Daoy (cell line): Measurements from ENCODE around the gene ANKS1B. TPM values are rescaled to one million over a fixed set of nuclear protein-coding genes. Genes with fewer than 3 reads are reported as not detected.
A peak's percentile ranks its signal among the peaks of the same experiment; 100 is the strongest.

Experiments used
- DNase-seq: peaks from one replicate; pipeline ENCODE4 v3.0.0-alpha.2; 2015; ENCODE audit warnings: low read depth
- total RNA-seq: library from RNA; depleted of rRNA; stranded (reverse); fragments of >200 nt; shearing (Covaris generic); gene quantifications from 2 replicates; pipeline ENCODE4 v1.2.3, GENCODE V29; 2014

ANKS1B gene
- total RNA-seq, 1 experiment from 2014 or later, result 36.8 TPM

GRCh38 chr12:98882526-98882925, 1102.2 kb downstream of the ANKS1B start:
- DNase-seq, result no peak

DNA sequence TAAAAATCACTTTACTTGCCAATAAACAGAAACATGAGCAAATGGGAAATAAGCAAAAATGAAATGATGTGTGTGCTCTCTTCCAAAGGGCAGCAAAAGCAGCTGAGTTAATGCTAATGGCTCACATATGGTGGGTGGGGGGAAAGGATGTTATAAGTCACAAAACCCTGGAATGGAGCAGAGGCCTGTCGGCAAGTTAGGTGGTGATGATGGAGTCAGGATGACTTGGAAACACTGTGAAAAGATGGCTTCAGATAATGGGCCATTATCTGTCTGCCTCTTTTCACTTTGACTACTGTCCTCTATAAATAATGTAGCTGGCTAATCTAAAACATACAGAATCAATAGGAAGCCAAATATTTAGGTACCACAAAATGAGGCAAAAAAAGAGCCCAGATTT, 1111.0 kb downstream of the ANKS1B start:
- no peak for DNase-seq

DNA sequence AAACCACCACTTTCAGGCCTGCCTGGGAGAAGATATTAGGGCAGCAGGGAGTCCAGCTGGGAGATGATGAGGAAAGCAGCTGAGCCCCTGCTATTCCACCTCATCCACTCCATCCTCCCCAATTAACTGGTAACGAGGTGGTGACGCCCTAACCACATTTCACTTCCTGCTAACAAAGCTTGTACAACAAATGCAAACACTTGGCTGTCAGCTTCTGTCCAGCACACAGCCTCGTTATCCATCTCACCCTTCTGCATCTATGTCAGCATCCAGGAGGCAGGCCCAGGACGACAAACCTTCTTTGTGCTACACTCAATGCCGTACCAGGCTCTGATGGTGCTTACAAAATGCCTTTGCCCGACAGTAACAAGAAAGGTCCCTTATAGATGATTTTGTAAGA, 1114.2 kb downstream of the ANKS1B start:
- peak; percentile 75 for DNase-seq

GRCh38 chr12:98869886-98870503, 1114.7 kb downstream of the ANKS1B start:
- DNase-seq, result no peak

DNA sequence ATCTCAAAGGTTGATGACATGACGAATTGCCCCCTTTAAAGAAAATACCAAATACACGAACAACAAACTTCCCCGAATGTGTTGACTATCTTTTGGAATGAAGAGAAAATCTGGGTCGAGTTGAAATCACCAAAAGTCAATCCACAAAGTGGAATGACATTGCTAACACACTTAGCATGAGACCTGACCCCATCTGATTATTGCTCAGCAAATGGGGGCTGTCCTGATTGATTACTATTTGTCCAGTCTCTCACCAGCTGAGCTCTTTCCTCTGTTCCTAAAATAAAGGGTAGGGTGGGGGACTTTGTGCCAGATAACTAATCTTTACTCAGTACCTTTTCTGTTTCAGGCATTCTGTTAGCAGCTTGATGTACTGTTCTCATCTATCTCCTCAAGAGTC, 1116.2 kb downstream of the ANKS1B start:
- no peak for DNase-seq

GRCh38 chr12:98868076-98868475, 1116.7 kb downstream of the ANKS1B start:
- no peak for DNase-seq

- no peak for DNase-seq
These were observed 1120.4 kb downstream of the ANKS1B start for GRCh38 chr12:98864363-98864762.

GRCh38 chr12:98863167-98863566, 1121.6 kb downstream of the ANKS1B start:
- no peak for DNase-seq

DNA sequence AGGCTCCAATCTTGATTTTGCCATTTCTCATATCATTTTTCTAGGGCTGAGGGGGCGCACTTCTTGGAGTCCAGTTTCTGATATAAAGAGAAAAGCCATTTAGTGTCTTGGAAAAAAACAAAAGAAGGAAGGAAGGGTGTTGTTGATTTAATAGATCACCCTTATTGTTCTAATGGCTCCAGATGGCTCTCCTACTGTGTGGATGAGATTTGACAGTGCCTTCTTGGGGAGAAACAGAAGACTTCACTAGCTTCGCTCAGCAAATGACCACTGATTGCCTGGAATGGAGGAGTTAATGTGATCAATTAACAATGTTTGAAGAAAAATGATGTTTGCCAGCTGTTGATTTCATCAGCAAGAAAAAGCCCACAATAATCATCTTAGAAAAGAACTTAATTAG, 1123.5 kb downstream of the ANKS1B start:
- DNase-seq, result no peak

GRCh38 chr12:98856897-98857540, 1127.7 kb downstream of the ANKS1B start:
- peak; percentile 93 for DNase-seq

GRCh38 chr12:98852181-98852580, 1132.6 kb downstream of the ANKS1B start:
- DNase-seq, result no peak

DNA sequence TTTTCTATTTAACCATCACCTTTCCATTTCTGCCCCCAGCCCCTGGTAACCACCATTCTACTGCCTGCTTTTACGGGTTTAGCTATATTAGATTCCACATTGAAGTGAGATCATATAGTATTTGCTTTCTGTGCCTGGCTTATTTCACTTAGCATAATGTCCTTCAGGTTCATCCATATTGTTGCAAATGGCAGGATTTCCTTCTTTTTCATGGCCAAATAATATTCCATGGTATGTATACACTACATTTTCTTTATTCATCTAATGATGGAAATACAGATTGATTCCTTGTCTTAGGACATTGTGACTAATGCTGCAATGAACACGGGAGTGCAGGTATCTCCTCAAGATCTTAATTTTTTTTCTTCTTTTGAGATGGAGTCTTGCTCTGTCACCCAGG, 1137.5 kb downstream of the ANKS1B start:
- no peak for DNase-seq

GRCh38 chr12:98845957-98846356, 1138.8 kb downstream of the ANKS1B start:
- DNase-seq, result peak; percentile 34

GRCh38 chr12:98840325-98840724, 1144.4 kb downstream of the ANKS1B start:
- no peak for DNase-seq

DNA sequence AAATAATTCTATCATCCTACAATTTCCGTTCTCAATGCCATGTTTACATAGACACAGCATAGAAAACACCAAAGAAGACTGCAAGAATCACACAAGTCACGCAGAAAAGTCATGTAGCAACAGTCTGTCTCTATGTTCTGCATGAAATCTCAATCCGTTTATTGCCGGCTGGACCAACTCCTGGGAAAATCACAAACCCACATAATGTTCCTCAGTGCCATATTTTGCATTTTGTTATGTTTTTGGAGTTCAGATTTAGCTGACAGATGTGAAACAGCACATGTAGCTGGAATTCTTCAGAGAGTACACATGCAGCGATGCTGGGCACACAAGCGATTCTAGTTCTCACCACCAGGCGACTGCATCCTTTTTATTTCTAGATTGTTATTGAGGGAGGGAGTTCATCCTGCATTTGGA, 1146.5 kb downstream of the ANKS1B start:
- DNase-seq, result peak; percentile 68

- DNase-seq, result peak; percentile 93
These were observed 1147.5 kb downstream of the ANKS1B start for GRCh38 chr12:98837134-98837752.

- no peak for DNase-seq
These were observed 1154.1 kb downstream of the ANKS1B start for GRCh38 chr12:98830657-98831056.

GRCh38 chr12:98828802-98829600, 1155.7 kb downstream of the ANKS1B start:
- DNase-seq, result peak; percentile 62

GRCh38 chr12:98823012-98823411, 1161.7 kb downstream of the ANKS1B start:
- no peak for DNase-seq

DNA sequence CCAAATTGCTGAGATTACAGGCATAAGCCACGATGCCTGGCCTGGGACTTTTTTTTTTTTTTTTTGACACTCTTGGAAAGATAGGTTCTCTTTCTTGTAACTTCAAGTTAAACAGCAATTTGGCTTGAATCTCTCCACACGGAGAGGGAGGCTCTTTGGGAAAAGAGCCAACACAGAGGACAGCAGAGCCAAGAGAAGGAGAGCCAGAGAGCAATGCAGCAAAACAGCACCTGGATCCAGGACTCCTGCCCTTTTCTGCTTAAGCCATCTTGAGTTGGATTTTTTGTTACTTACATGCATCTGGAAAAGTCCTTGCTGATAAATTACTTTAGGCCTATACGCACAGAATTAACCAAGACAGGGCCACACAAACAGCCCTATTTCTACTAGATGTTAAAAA, 1162.9 kb downstream of the ANKS1B start:
- no peak for DNase-seq

DNA sequence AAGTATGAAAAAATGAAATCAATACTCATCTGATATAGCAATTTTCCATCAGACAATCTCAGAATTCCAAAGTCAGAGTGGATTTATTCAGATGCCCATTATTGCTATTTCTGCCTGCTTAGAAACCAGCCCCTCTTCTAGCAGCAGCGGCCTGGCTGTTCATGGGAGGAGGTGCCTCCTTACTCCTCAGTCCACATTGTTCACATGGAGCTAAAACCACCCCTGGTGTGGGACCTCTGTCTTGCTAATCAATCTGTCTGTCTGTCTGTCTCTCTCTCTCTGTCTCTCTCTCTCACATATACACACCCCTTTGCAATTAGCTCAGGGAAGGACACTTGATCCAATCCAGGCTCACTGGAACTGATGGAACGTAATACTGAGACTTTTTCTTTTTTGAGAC, 1163.5 kb downstream of the ANKS1B start:
- DNase-seq, result no peak

- no peak for DNase-seq
These were observed 1164.8 kb downstream of the ANKS1B start for GRCh38 chr12:98819821-98820404.
